ENCODE measurements around the gene CHN1.

Gene CHN1

DNA sequence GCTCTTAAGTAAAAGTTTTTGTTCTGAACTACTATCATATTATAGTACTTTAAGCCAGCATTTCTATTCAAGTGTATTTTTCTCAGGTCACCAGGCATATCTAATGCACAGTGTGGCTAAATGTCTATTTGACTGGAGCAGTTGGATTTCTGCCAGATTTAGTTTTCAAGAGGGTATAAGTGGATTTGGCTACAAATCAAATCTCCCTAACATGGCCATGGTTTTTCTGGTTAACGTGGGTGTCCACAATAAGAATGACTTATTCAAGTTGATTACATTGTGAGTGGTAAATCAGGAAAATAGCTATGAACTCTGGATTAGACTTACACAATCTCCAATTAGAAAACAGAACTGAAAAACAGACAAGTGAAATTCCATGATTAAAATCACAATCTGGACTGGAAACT lies 5.7 kb upstream of the CHN1 start:
- no peak for DNase-seq

DNA sequence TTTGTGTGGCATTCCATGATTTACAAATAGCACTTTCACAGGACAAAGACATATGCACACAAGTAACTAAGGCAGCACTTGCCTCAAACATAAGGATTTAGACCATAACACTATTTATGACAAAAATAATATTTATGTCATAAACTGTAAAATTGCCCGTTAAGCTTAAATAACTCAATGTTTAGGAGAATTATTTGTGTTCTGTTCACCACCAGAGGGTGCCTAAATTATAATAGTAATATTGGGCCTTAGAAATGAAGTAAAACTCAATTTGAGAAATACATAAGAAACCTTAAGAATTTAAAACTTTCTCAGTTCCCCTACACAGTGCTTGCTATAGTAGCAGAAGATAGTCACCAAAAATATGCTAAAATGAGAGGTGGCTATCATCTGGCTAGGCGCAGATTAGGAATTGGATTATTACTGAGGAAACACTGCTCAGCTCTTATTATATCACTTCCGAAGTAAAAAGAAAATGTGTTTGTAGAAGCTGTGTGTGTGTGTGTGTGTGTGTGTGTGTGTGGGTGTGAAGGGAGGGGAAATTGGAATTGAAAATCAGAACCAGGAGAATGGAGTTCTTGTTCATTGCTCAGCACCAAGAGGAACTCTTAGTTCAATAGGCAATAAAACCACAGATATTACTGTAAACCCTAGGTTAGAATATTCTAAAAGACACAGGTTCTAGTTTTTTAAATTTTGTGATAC lies 4.9 kb upstream of the CHN1 start:
- DNase-seq = no peak

DNA sequence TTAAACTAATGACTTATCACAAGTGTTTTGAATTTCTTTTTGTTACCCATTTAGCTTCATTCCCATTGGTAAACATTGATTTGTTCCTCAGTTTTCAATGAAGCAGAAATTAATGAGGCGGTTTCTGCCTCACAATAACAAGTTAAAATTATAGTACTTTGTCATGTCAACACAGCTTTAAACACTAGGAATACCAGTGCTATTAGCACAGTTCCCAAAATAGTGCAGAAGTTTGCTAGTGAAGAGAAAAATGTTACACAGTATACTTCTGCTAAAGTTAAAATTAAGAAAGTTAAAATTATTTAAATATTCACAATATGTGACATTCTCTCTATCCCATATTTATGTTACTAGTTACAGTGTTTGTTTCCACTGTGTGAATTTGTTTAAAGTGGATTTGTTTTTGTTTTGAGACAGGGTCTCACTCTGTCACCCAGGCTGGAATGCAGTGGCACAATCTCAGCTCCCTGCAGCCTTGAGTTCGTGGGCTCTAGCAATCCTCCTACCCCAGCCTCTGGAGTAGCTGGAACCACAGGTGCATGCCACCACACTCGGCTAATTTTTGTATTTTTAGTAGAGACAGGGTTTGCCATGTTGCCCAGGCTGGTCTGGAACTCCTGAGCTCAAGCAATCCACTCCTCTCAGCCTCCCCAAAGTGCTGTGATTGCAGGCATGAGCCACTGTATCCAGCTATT lies 3.8 kb upstream of the CHN1 start:
- no peak for DNase-seq

DNA sequence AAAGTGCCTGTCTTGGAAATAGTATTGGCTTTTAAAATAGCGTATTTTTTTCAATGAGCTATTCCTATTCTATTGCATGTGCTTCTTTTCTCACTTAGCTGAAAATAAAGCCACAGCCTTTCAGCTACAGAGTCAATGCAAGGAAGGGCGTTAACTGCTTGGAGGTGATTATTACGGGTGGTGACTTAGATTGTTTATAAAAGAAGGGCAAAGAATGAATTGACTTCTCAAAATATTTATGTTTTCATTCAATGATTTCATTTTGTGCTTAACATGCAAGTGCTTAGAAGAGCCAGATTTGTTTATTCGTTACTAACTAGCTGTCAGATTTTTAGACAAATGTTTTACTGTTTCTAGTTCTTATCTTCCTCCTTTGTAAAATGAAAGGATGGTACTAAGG lies 2.8 kb upstream of the CHN1 start:
- no peak for DNase-seq

DNA sequence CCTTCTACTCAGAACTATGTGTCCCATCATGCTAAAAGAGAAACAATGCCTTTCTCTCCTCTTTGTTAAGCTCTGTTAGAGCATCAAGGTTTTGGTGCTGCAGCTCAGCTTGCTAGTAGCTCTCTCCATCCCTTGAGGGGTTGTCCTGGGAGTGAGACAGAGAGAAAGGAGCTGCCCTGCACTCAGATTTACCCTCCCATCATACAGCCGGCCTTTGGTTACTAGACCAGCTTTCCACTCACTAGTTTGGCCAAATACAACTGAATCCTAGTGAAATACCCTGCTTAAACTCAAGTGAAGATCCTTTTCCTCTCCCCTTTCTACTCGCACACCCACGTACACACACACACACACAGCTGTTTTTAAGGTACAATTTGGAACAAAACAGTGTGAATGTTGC lies 2.3 kb upstream of the CHN1 start:
- no peak for DNase-seq

DNA sequence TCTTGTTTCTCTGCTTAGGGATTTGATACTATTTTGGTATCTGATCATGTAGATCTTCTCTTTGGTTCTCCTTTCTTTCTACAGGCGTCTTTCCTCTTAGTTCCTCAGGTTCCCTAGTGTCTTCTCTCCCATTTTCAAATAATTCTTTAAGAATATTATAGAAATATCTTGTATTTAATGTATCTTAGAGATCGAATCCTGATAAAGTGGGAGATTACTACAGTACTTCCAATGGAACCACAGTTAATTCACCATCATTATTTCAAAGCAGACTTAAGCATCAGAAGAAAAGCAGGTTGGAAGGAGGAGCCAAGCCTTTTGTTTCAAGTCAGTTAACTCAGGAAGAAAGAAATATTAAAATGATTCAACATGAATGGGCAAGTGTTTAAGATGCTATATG lies 1.1 kb upstream of the CHN1 start:
- no peak for DNase-seq

DNA sequence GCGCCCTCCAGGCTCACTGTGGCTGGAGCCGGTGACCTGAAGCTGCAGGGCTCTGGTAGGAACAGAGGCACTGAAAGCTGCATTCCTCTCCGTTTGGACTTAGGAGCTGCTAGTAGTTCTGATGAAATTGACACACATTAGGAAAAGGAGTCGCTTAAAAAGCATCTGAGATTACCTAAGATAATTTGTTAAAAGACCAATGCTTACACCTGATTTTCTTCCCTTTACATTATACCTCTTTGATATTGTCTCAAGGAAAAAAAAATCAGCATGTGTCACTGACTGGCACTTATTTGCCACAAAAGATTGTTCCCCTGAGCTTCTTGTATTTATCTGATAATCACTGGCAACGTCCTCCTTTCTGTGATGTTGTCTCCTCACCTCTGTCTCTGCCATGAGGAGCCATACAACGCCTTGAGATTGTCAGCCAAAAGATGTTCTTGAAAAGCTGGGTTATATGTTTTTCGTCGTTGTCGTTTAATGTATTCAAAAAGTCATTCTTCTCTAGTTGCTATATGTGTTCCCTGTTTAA lies 618 bp upstream of the CHN1 start:
- no peak for DNase-seq

DNA sequence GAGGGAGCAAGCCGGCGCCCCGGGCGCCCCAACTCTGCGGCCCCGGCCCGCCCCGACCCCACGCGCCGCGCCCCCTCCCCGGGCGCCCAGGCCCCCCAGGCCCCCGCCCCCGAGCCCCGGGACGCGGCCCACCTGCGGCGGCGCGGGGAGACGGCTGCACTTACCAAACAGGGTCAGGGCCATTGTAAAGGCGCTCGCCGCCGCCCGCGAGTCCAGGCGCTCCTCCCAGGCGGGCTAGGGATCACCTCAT lies 526 bp downstream of the CHN1 start:
- no peak for DNase-seq

DNA sequence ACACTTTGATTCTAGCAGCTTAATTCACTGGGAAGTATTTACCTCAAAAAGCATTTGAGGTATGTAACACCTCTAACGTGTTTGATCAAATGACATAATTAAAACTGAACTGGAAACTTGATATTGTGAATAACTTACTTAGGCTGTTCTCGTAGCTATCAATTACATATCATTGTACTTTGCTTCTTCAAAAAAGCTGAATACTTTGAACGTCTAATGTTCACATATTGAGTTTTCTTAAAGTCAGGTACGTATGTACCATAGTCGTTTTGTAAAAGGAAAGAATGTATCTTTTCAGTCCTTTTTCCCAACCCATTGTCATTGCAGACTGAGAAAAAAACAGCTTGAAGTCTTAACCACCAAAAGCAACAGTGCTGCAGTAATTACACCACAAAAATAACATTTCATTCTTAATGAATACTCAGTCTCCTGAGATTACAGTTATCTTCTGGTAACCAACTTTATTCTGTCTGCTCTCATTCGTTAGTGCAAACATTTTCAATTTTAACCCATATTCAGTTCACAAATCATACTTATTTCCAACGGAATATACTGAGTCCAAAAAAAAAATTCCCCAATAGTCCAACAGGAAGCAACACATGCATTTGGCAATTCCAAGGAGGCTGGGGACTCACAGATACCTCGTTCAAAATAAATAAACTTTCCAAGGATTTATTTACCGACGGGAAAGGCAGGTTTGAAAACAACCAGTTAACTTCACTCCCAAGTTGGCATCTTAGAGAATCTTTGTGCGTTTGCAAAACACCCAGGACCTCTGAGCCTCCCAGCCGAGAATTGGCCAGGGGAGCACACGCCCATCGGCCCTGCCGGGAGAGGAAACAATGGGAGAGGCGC lies 1.1 kb downstream of the CHN1 start:
- peak in 1 of 2 donors; percentile 3 for DNase-seq

DNA sequence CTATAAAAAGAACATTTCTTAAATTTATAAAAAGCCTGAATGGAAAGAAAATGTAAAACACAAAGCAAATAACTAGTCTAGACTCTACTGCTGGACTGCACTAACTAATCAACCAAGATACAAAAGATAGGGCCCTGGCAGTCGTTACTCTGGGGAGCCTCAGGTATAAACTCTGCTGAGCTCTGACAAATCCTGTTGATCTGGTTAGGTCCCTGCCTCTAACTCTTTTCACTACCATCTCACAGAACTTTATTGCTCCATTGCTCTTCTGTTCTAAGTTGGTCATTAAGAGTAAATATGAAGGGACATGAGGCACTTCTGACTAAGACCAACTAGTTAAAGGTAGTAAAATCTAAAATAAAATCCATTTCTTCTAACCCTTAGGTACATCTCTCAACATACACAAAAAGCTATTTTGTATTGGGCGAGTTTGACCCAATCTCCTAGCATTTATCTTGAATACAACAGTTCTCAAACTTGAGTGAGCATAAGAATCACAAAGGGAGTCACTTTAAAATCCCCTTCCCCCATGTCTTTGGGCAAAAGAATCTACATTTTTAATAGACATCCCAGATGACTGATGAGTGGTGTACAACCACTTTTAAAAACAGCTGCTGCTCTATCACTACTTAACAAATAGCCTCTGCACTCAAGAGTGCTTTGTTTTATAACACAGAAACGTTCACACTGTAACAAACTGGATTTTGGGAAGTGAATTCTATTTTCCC lies 2.5 kb downstream of the CHN1 start:
- no peak for DNase-seq

DNA sequence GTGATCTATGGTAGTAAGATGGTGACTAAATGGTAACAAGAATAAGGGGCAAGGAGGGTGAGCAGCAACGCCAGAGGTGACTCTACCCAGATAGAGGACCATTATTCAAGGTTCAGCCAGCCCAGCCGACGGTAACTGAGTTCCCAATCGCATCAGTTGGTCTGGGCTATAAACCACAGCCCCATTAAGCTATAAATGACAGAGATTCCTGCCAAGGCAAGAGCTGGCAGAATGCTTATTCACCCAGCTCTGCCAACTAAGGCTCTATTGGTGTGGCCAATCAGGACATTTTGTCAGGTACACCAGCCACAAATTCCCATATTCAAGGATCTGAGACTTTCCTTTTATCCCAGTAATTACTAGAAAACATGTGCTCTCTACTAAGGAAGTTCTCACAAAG lies 3.6 kb downstream of the CHN1 start:
- no peak for DNase-seq

DNA sequence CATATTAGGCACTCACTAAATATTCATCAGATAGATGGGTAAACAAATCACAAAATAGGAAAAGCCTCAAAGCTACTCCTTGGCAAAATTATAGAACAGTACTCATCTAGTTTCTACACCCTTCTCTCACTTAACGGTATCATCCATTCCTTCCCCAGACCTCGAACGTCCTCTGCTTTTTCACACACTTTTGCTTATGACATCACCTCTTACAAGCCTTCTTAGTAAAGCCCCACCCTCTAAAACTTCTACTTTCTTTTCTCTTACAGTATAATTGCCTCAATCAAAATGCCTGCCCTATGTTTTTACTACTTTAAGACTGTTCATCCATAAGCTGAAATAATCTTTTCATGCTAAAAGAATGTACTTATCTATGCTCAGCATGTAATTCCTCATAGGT lies 8.1 kb downstream of the CHN1 start:
- no peak for DNase-seq

DNA sequence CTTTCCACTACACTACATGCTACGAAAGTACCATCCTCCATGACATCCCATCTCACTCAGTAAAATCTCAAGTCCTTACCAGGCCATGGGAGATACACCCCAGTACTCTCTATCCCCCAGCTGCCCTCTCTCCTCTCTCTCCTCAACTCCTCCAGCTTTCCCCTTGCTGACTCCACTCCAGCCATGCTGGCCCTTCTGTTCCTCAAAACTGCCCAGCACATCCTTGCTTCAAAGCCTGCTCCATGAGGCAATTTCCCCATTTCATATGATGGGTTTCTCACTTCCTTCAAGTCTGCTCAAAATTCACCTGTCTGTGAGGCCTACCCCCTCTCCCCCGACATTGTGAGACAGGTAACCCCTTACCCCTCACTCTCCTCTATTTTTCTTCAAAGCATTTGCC lies 8.6 kb downstream of the CHN1 start:
- DNase-seq = no peak

DNA sequence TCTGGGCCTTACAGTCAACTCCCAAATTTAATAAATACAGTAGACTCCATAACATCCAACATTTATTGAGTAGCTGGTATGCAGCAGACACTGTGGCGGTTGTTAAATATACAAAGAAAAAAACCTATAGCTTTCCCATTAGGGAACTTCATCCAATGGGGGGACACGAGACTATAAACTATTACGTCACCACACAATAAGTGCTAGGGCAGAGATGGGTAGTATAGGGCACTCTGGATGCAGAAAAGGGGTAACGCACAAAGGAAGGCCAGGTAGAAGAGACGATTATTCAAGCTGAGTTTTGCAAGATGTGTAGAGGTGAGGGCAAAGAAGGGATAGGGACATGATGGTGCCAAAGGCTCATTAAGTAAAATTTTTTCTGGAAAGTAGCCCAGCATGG lies 10.8 kb downstream of the CHN1 start:
- no peak for DNase-seq

DNA sequence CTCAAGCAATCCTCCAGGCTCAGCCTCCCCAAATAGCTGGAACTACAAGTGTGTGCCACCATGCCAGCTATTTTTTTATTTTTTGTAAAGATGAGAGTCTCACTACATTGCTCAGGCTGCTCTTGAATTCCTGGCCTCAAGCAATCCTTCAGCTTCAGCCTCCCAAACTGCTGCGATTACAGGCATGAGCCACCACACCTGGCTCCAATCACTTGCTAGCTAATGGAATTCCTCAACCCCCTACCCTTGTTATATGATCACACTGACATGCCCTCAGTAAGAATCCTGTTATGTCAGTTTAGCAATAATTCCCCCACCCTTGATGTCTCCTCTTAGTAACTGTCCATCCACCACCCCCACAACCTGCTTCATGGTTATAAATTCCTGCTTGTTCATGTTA lies 12.3 kb downstream of the CHN1 start:
- DNase-seq = no peak

DNA sequence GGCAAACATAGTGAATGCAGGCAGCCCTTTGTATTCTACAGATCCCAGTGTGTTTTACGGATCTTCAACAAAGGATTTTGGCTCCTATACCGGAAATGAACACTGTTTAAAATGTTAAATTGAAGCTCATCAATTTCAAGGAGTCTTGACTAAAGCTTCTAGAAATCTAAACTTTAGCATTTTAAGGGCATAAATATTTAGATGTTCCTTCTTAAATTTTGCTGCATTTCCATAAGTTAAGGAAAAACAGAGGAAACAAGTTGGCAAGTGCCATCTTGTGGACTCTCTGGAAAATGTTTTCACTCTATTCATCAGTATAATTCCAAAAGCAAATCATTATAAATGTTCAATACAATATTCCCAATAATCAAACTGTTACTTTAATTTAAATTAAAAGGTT lies 19.6 kb downstream of the CHN1 start:
- no peak for DNase-seq

DNA sequence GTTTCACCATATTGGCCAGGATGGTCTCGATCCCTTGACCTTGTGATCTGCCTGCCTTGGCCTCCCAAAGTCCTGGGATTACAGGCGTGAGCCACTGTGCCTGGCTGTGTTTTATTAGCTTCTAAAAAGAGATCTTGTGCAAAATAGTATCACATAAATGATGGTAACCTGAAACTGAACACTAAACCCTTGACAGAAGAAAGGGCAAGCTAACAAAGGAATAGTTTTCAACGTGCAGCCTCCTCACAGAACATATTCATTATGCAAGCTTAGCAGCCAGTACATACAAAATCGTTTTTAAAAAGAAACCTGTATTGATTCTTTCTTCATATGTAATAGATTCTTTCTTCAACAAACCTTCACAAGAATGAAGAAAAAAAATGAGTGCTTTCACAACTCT lies 20.6 kb downstream of the CHN1 start:
- DNase-seq = no peak

DNA sequence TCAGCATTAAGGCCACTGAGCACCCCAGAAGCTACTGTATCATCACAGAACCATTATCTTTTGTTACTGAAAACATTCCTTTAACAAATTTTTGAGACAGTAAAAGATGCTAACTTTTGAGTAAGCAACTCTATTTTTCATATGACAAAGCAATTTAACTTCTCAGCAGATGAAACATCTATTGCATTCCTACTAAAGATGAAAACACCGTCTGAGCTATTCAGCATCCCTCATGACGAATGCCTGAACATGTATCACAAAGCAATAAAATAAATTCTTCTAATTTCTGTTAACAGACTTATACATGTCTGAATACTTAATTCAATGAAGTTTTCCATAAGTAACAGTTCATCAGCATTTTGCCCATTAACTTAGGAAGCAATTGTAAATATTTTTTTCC lies 23.9 kb downstream of the CHN1 start:
- DNase-seq = no peak

DNA sequence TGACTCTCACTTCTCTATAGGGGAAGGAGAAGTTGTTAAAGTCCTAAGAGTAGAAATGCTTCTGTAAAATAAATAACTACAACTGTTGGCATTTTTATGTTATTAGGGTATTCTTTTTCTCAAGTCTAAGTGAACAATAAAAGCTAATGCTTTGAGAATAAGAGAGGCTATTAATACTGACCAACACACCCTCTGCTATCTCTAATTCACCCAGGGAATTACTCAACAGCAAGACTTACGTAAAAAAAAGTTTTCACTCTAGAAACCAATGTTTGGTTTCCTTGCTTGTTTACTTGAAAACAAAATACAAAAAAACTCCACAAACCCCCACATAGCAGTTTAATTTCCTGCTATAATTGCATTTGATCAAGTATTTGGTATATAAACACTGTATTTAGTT lies 25.2 kb downstream of the CHN1 start:
- DNase-seq = no peak

DNA sequence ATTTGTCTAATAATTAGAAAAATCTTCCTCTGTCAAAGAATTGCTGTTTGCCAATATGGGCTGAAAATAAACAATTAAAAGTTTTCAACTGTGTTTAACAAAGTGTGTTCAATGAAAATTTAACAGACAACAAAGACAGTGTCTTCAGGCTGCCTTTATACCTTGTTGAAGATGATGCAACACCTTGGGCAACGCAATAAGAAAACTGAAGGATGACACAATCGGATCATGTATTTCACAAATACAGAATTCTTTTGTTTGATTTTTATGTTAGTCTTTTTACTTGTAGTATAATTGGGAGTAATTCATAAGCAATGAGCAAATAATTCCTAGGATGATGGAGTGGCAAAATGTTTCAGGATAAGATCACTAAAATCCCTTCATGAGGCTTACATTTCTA lies 27.8 kb downstream of the CHN1 start:
- no peak for DNase-seq

DNA sequence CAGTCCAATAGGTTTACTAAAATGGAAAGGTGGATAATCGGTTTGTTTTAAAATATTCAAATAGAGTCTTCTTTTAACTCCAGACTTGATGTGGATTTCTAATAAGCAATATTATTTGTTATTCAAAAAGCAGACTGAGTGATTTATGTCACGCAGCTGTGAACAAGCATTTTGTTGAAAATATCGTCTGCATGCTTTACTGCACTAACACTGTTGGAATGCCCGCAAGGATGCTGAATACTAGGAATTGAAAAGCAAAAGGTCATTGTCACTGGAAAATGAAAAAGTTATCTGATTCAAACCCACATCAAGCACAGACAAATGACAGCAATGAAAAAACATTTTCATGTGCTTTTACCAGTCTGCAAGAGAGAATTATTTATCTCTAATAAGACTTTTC lies 31.1 kb downstream of the CHN1 start:
- no peak for DNase-seq

DNA sequence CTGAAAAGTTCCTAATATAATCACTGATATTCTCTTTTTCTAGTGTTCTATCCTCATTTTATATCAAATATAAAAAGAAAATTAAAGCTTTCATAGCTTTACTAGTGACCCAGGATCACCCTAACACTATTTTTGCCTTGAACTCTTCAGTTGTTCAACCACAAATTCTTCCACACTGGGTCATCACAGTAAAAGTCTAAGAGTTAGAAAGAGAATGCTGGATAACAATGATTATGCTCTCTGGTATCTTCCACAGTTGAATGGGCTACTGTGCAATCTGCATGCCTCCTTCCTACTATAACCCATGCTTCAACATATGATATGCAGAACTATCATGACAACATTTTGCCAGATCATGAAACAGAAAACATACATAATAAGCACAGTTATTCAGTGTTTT lies 32.3 kb downstream of the CHN1 start:
- DNase-seq = no peak

Measured in activated CD4-positive, alpha-beta T cell treated with anti-CD3 and anti-CD28 coated beads for 4 hours (primary cell).